ENCODE data around the gene MIA2. TPM values are rescaled to one million over a fixed set of nuclear protein-coding genes. Genes with fewer than 3 reads are reported as not detected.
A peak's percentile ranks its signal among the peaks of the same experiment; 100 is the strongest.
"Not testable (repeated sequence)": the region's sequence is repeated elsewhere in the genome, so short reads cannot be mapped to it uniquely, and the experiment has no call there.

MIA2 gene
- total RNA-seq, 1 donor from 2014 or later = 34.7 TPM

- no peak for DNase-seq (ENCODE audit: low spot score, unreplicated experiment)
- Mint-ChIP-seq H3K4me3 (ENCODE audit: low read depth) (no peak overlapping the region), H3K27me3 (no peaks in the 10 kb centered on the region), H3K9me3 (ENCODE audit: low read depth) (no peaks in the 10 kb centered on the region), H3K27ac (no peak overlapping the region), H3K4me1 (ENCODE audit: low read depth) (peaks cover 3% of the 10 kb centered on the region), H3K36me3 (ENCODE audit: insufficient read depth) (peaks cover 19% of the 10 kb centered on the region)
- no peak for TF ChIP-seq CTCF (IDR thresholded peaks at IDR 0.05; ENCODE audit: unreplicated experiment)
Observed at GRCh38 chr14:39322807-39323206, 89.1 kb downstream of the MIA2 start.

GRCh38 chr14:39324097-39324496 is 90.4 kb downstream of the MIA2 start:
- Mint-ChIP-seq H3K9me3 (ENCODE audit: low read depth) (peaks cover 7% of the 10 kb centered on the region), H3K27me3 (no peaks in the 10 kb centered on the region), H3K36me3 (ENCODE audit: insufficient read depth) (peaks cover 32% of the 10 kb centered on the region), H3K4me1 (ENCODE audit: low read depth) (no peaks in the 10 kb centered on the region), H3K27ac (no peak overlapping the region), H3K4me3 (ENCODE audit: low read depth) (no peak overlapping the region)
- no peak for TF ChIP-seq CTCF (IDR thresholded peaks at IDR 0.05; ENCODE audit: unreplicated experiment)
- no peak for DNase-seq (ENCODE audit: low spot score, unreplicated experiment)

- peaks cover 19% of the 10 kb centered on the region for H3K36me3 Mint-ChIP-seq (ENCODE audit: insufficient read depth)
- DNase-seq (ENCODE audit: low spot score, unreplicated experiment) = no peak
- peak overlapping the region; percentile 31 for H3K27ac Mint-ChIP-seq
- no peaks in the 10 kb centered on the region for H3K27me3 Mint-ChIP-seq
- no peak for TF ChIP-seq CTCF (IDR thresholded peaks at IDR 0.05; ENCODE audit: unreplicated experiment)
- peaks cover 9% of the 10 kb centered on the region for H3K4me1 Mint-ChIP-seq (ENCODE audit: low read depth)
- H3K9me3 Mint-ChIP-seq (ENCODE audit: low read depth) = no peaks in the 10 kb centered on the region
- no peak overlapping the region for H3K4me3 Mint-ChIP-seq (ENCODE audit: low read depth)
Observed at GRCh38 chr14:39339003-39339402, 105.3 kb downstream of the MIA2 start.

- not testable (repeated sequence) for H3K27ac Mint-ChIP-seq; H3K4me3 Mint-ChIP-seq (ENCODE audit: low read depth); H3K9me3 Mint-ChIP-seq (ENCODE audit: low read depth); H3K27me3 Mint-ChIP-seq; H3K4me1 Mint-ChIP-seq (ENCODE audit: low read depth); DNase-seq (ENCODE audit: low spot score, unreplicated experiment)
- H3K36me3 Mint-ChIP-seq (ENCODE audit: insufficient read depth) = peaks cover 19% of the 10 kb centered on the region
Observed at GRCh38 chr14:39341126-39341525, 107.4 kb downstream of the MIA2 start.

- Mint-ChIP-seq H3K27me3 (no peaks in the 10 kb centered on the region), H3K4me1 (ENCODE audit: low read depth) (peaks cover 13% of the 10 kb centered on the region), H3K9me3 (ENCODE audit: low read depth) (no peaks in the 10 kb centered on the region), H3K36me3 (ENCODE audit: insufficient read depth) (peaks cover 19% of the 10 kb centered on the region), H3K4me3 (ENCODE audit: low read depth) (no peak overlapping the region), H3K27ac (no peak overlapping the region)
- no peak for DNase-seq (ENCODE audit: low spot score, unreplicated experiment)
- TF ChIP-seq CTCF (IDR thresholded peaks at IDR 0.05; ENCODE audit: unreplicated experiment) = no peak
Observed at GRCh38 chr14:39342768-39343167, 109.1 kb downstream of the MIA2 start.

GRCh38 chr14:39343614-39344013 is 109.9 kb downstream of the MIA2 start:
- H3K27me3 Mint-ChIP-seq = no peaks in the 10 kb centered on the region
- H3K4me3 Mint-ChIP-seq (ENCODE audit: low read depth) = no peak overlapping the region
- H3K9me3 Mint-ChIP-seq (ENCODE audit: low read depth) = no peaks in the 10 kb centered on the region
- DNase-seq (ENCODE audit: low spot score, unreplicated experiment) = no peak
- TF ChIP-seq CTCF (IDR thresholded peaks at IDR 0.05; ENCODE audit: unreplicated experiment) = no peak
- H3K36me3 Mint-ChIP-seq (ENCODE audit: insufficient read depth) = peaks cover 17% of the 10 kb centered on the region
- no peak overlapping the region for H3K27ac Mint-ChIP-seq
- peaks cover 12% of the 10 kb centered on the region for H3K4me1 Mint-ChIP-seq (ENCODE audit: low read depth)
